ENCODE results near the gene EFCAB7. TPM values are rescaled to one million over a fixed set of nuclear protein-coding genes. Genes with fewer than 3 reads are reported as not detected.

EFCAB7 gene
- total RNA-seq, 1 experiment from 2014 or later: 2.8 TPM

GRCh38 chr1:63516629-63517028 lies 6.7 kb upstream of the EFCAB7 start:
- DNase-seq (ENCODE audit: low spot score) (no peak), ATAC-seq (no peak)
- Mint-ChIP-seq H3K4me1 (peaks cover 5% of the 10 kb centered on the region; the same call in 1 of the 2 replicates), H3K9me3 (peaks cover 21% of the 10 kb centered on the region), H3K36me3 (peaks cover 25% of the 10 kb centered on the region), H3K27ac (no peak overlapping the region), H3K4me3 (no peak overlapping the region), H3K27me3 (ENCODE audit: low read depth) (no peaks in the 10 kb centered on the region)
- POLR2A ChIA-PET: interaction anchor here (0.7 kb wide), 1 partner anchor 40 kb away, joined by 3 read pairs; no protein-coding TSS in a partner anchor
- CTCF ChIA-PET: no interaction called here
- TF ChIP-seq AFF4 (CRISPR knock-in tag; IDR thresholded peaks at IDR 0.05; ENCODE audit: borderline replicate concordance) (no peak), MXD4 (CRISPR knock-in tag; IDR thresholded peaks at IDR 0.05; ENCODE audit: borderline replicate concordance) (no peak), JUN (CRISPR knock-in tag; IDR thresholded peaks at IDR 0.05) (no peak), NR1H2 (CRISPR knock-in tag; IDR thresholded peaks at IDR 0.05) (no peak), ZNF138 (CRISPR knock-in tag; conservative IDR thresholded peaks at IDR 0.05) (no peak), ETV6 (CRISPR knock-in tag; IDR thresholded peaks at IDR 0.05) (no peak), ZBTB21 (CRISPR knock-in tag; IDR thresholded peaks at IDR 0.05; ENCODE audit: borderline replicate concordance) (no peak), E2F5 (CRISPR knock-in tag; IDR thresholded peaks at IDR 0.05) (no peak), EMX1 (CRISPR knock-in tag; IDR thresholded peaks at IDR 0.05) (no peak), ZNF232 (CRISPR knock-in tag; IDR thresholded peaks at IDR 0.05) (no peak), ZNF317 (CRISPR knock-in tag; IDR thresholded peaks at IDR 0.05; ENCODE audit: borderline replicate concordance, low read depth) (no peak), JAZF1 (CRISPR knock-in tag; IDR thresholded peaks at IDR 0.05) (no peak), ZBTB43 (CRISPR knock-in tag; IDR thresholded peaks at IDR 0.05) (no peak), ATF2 (CRISPR knock-in tag; IDR thresholded peaks at IDR 0.05; ENCODE audit: borderline replicate concordance, low read depth) (no peak), PRDM15 (CRISPR knock-in tag; IDR thresholded peaks at IDR 0.05) (no peak), FOXJ3 (CRISPR knock-in tag; IDR thresholded peaks at IDR 0.05; ENCODE audit: borderline replicate concordance) (no peak), STAT6 (CRISPR knock-in tag; conservative IDR thresholded peaks at IDR 0.05; ENCODE audit: low read depth) (no peak), NR2C2 (CRISPR knock-in tag; IDR thresholded peaks at IDR 0.05) (no peak)
